K562 (cell line): Measurements from ENCODE around the gene TFPT. TPM values are rescaled to one million over a fixed set of nuclear protein-coding genes. Genes with fewer than 3 reads are reported as not detected.

Experiments used
- BMI1 ChIP-seq: fragments of 150-350 bp; IDR thresholded peaks from 2 replicates; pipeline ENCODE4 v1.6.1; 2014; ENCODE audit warnings: low read length
- CBX2 ChIP-seq: fragments of 200-600 bp; sonication (generic); IDR thresholded peaks from one replicate; pipeline ENCODE4 v1.6.1; 2012; ENCODE audit warnings: mild to moderate bottlenecking, low read length, inconsistent platforms; ENCODE audit not compliant: insufficient read depth, poor library complexity, severe bottlenecking
- FIP1L1 ChIP-seq: fragments of 200-400 bp; formaldehyde crosslinking; IDR thresholded peaks from 2 replicates; pipeline ENCODE4 v1.6.1; 2018; ENCODE audit warnings: mild to moderate bottlenecking, low read depth, low read length; ENCODE audit not compliant: poor library complexity, severe bottlenecking
- KLF1 ChIP-seq: fragments of 450-650 bp; IDR thresholded peaks from 2 replicates; pipeline ENCODE4 v1.6.1; 2016; ENCODE audit warnings: missing genetic modification characterization, missing compliant biosample characterization
- MTA3 ChIP-seq: fragments of 450-650 bp; formaldehyde crosslinking; IDR thresholded peaks from 2 replicates; pipeline ENCODE4 v1.6.1; 2017; ENCODE audit warnings: mild to moderate bottlenecking, borderline replicate concordance
- NCOA6 ChIP-seq: fragments of 450-650 bp; IDR thresholded peaks from 2 replicates; pipeline ENCODE4 v1.6.1; 2017; ENCODE audit warnings: mild to moderate bottlenecking
- NFXL1 ChIP-seq: fragments of 450-650 bp; formaldehyde crosslinking; IDR thresholded peaks from 2 replicates; pipeline ENCODE4 v1.4.0; 2021; ENCODE audit warnings: mild to moderate bottlenecking
- NR2F6 ChIP-seq: fragments of 450-650 bp; formaldehyde crosslinking; IDR thresholded peaks from 2 replicates; pipeline ENCODE4 v1.4.0; 2020; ENCODE audit warnings: mild to moderate bottlenecking
- RAD21 ChIP-seq, 2 experiments: fragments of 250-450 bp in 1 of 2; fragments of 450-650 bp in 1 of 2; sonication (Bioruptor Pico) in 1 of 2; formaldehyde crosslinking in 1 of 2; IDR thresholded peaks in 1 of 2; conservative IDR thresholded peaks in 1 of 2; 2 replicates each; pipeline versions ENCODE4 v1.4.0 to v1.8.0; 2020 to 2022; ENCODE audit warnings: mild to moderate bottlenecking in 2 of 2, moderate library complexity in 1 of 2
- RBM17 ChIP-seq: fragments of 200-400 bp; formaldehyde crosslinking; IDR thresholded peaks from 2 replicates; pipeline ENCODE4 v1.6.1; 2017; ENCODE audit warnings: low read depth, mild to moderate bottlenecking, low read length, borderline replicate concordance
- SMAD1 ChIP-seq: fragments of 150-350 bp; IDR thresholded peaks from 2 replicates; pipeline ENCODE4 v1.6.1; 2014; ENCODE audit warnings: low read length, low read depth; ENCODE audit not compliant: partially characterized antibody
- ZNF133 ChIP-seq: fragments of 250-450 bp; sonication (Bioruptor Pico); IDR thresholded peaks from 2 replicates; pipeline ENCODE4 v1.4.0; 2020; ENCODE audit warnings: mild to moderate bottlenecking
- ZNF174 ChIP-seq: fragments of 250-450 bp; sonication (Bioruptor Pico); IDR thresholded peaks from 2 replicates; pipeline ENCODE4 v1.4.0; 2020; ENCODE audit warnings: mild to moderate bottlenecking
- ZNF696 ChIP-seq: fragments of 250-450 bp; sonication (Bioruptor Pico); conservative IDR thresholded peaks from 2 replicates; pipeline ENCODE4 v1.4.0; 2020; ENCODE audit warnings: mild to moderate bottlenecking, moderate library complexity
- ZNF717 ChIP-seq: fragments of 250-450 bp; sonication (Bioruptor Pico); IDR thresholded peaks from 2 replicates; pipeline ENCODE4 v1.5.0; 2021
- polyA plus RNA-seq, 8 experiments: library from polyadenylated mRNA; depleted of rRNA in 4 of 8; stranded (reverse) in 5 of 8; unstranded in 3 of 8; fragments of >200 nt; fragmentation: Nextera tagmentation in 2 of 8; fragmentation: Illumina TruSeq in 1 of 8; extraction: Ambion mirVana in 2 of 8; extraction: Trizol in 1 of 8; gene quantifications; 2 replicates each; pipeline versions ENCODE4 v1.2.1 to v1.2.3, GENCODE V29; 2011 to 2014; ENCODE audit warnings: inconsistent platforms in 1 of 8, missing spikeins in 1 of 8
- total RNA-seq, 7 experiments: library from RNA; depleted of rRNA in 6 of 7; stranded (reverse); fragments of >200 nt in 6 of 7; fragmentation: Illumina TruSeq in 2 of 7; extraction: Trizol in 2 of 7; gene quantifications; 2 replicates each; pipeline versions ENCODE4 v1.2.1 to v1.2.3, GENCODE V29; 2011 to 2021; ENCODE audit warnings: low replicate concordance in 1 of 7
- TF ChIP-seq, protein P1 (sequence below): sonication (generic); formaldehyde crosslinking; IDR thresholded peaks from 2 replicates; pipeline ENCODE4 v1.8.0; 2022; ENCODE audit warnings: missing genetic modification reagents, mild to moderate bottlenecking, borderline replicate concordance
- TF ChIP-seq, protein P2 (sequence below): sonication (generic); formaldehyde crosslinking; IDR thresholded peaks from 2 replicates; pipeline ENCODE4 v1.8.0; 2022; ENCODE audit warnings: mild to moderate bottlenecking, missing genetic modification reagents
- TF ChIP-seq, protein P3 (sequence below), 3 experiments: fragments of 200-800 bp in 1 of 3; sonication (Bioruptor generic) in 1 of 3; sonication (generic) in 1 of 3; formaldehyde crosslinking in 1 of 3; IDR thresholded peaks; 2 replicates each; pipeline versions ENCODE4 v1.6.1 to v1.8.0; 2016 to 2022; ENCODE audit warnings: mild to moderate bottlenecking in 2 of 3, missing compliant biosample characterization in 2 of 3, missing genetic modification characterization in 2 of 3, missing genetic modification reagents in 1 of 3
- TF ChIP-seq, protein P4 (sequence below): IDR thresholded peaks from 2 replicates; pipeline ENCODE4 v1.6.1; 2016; ENCODE audit warnings: missing genetic modification characterization, missing compliant biosample characterization
- TF ChIP-seq, protein P5 (sequence below): sonication (generic); formaldehyde crosslinking; IDR thresholded peaks from 2 replicates; pipeline ENCODE4 v1.8.0; 2022; ENCODE audit warnings: missing genetic modification reagents, mild to moderate bottlenecking, moderate library complexity, borderline replicate concordance

Gene TFPT
- total and polyA plus RNA-seq, 9 of the 15 experiments (the other 6 are each of a cell fraction or from before 2014, with no cell fraction given), result 0.72 to 16.4 (median 9.2) TPM

DNA sequence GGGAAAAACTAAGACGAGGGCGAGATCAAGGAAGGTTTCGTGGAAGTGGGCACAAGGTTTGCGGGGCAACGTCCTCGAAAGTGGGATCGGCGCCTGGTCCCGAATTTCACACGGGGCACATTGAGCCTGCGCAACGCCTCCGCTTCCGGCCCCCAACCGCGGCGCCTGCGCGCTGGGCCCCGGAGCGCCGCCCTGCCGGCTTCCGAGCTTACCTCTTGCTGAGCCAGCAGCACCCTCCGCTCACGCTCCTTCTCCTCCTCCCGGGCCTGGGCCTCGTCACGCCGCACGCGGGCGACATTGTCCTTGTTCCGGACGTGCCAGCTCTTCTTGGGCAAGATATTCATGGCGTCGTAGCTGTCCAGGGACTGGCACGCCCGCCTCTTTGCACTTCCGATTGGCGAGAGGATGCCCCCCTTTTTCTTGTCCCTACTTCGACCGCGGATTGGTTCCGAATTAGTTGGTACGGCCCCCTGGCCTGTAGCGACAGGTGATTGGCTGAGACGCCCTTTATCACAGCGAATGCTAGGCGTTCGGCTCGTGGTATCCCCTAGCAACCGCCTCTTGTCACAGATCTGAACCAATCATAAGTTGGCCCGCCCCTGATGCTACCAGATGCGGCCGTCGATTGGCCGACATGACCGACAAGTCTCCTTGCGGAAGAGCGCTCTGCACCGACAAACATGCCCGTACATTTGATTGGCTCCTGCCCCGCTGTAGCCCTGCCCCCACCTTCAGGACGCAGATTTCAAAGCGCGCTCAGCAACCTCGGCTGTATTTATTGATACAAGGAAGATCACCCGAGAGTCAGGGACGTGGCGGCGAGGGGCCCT, 44.1 kb upstream of the TFPT start, which contains the start of gene LENG1 (continued):
- TF ChIP-seq FIP1L1 (peak; percentile 70), ZNF174 (CRISPR knock-in tag) (no peak), MTA3 (peak; percentile 77; the same call in 1 of the 2 replicates), NCOA6 (no peak), CBX2 (no peak), RAD21 (CRISPR knock-in tag; conservative IDR thresholded peaks at IDR 0.05 in 1 of 2, IDR thresholded peaks at IDR 0.05 in 1 of 2) (no peak), BMI1 (peak; percentile 99), NFXL1 (CRISPR knock-in tag) (no peak), ZNF717 (CRISPR knock-in tag) (no peak), KLF1 (peak; percentile 74), SMAD1 (no peak), RBM17 (no peak), ZNF696 (CRISPR knock-in tag) (no peak), NR2F6 (CRISPR knock-in tag) (no peak), ZNF133 (no peak)
- TF ChIP-seq, protein P1, sequence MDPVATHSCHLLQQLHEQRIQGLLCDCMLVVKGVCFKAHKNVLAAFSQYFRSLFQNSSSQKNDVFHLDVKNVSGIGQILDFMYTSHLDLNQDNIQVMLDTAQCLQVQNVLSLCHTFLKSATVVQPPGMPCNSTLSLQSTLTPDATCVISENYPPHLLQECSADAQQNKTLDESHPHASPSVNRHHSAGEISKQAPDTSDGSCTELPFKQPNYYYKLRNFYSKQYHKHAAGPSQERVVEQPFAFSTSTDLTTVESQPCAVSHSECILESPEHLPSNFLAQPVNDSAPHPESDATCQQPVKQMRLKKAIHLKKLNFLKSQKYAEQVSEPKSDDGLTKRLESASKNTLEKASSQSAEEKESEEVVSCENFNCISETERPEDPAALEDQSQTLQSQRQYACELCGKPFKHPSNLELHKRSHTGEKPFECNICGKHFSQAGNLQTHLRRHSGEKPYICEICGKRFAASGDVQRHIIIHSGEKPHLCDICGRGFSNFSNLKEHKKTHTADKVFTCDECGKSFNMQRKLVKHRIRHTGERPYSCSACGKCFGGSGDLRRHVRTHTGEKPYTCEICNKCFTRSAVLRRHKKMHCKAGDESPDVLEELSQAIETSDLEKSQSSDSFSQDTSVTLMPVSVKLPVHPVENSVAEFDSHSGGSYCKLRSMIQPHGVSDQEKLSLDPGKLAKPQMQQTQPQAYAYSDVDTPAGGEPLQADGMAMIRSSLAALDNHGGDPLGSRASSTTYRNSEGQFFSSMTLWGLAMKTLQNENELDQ, result no peak
- TF ChIP-seq, protein P2, sequence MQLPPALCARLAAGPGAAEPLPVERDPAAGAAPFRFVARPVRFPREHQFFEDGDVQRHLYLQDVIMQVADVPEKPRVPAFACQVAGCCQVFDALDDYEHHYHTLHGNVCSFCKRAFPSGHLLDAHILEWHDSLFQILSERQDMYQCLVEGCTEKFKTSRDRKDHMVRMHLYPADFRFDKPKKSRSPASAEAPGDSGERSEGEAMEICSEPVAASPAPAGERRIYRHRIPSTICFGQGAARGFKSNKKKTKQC (CRISPR knock-in tag), result peak; percentile 91
- TF ChIP-seq, protein P3, sequence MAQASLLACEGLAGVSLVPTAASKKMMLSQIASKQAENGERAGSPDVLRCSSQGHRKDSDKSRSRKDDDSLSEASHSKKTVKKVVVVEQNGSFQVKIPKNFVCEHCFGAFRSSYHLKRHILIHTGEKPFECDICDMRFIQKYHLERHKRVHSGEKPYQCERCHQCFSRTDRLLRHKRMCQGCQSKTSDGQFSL (CRISPR knock-in tag; IDR thresholded peaks at IDR 0.05), result 0 out of 2 replicates have a peak, but pooled peaks have one; percentile 48
- TF ChIP-seq, protein P3 (tag; IDR thresholded peaks at IDR 0.05), result no peak
- TF ChIP-seq, protein P4, sequence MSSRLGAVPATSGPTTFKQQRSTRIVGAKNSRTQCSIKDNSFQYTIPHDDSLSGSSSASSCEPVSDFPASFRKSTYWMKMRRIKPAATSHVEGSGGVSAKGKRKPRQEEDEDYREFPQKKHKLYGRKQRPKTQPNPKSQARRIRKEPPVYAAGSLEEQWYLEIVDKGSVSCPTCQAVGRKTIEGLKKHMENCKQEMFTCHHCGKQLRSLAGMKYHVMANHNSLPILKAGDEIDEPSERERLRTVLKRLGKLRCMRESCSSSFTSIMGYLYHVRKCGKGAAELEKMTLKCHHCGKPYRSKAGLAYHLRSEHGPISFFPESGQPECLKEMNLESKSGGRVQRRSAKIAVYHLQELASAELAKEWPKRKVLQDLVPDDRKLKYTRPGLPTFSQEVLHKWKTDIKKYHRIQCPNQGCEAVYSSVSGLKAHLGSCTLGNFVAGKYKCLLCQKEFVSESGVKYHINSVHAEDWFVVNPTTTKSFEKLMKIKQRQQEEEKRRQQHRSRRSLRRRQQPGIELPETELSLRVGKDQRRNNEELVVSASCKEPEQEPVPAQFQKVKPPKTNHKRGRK (tag), result no peak
- TF ChIP-seq, protein P5, sequence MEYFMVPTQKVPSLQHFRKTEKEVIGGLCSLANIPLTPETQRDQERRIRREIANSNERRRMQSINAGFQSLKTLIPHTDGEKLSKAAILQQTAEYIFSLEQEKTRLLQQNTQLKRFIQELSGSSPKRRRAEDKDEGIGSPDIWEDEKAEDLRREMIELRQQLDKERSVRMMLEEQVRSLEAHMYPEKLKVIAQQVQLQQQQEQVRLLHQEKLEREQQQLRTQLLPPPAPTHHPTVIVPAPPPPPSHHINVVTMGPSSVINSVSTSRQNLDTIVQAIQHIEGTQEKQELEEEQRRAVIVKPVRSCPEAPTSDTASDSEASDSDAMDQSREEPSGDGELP, result peak; percentile 65
